Lower lobe of right lung (tissue), 2 donors: ENCODE results near the gene METTL14. TPM values are rescaled to one million over a fixed set of nuclear protein-coding genes. Genes with fewer than 3 reads are reported as not detected.

Source experiments
- ATAC-seq, 2 donors: fragments of 200-7000 bp; cut with Tn5 transposase; one replicate each; pipeline ENCODE4 v1.9.1; 2020 to 2022; ENCODE audit warnings: mild to moderate bottlenecking in 2 of 2, moderate library complexity in 2 of 2
- DNase-seq: peaks from one replicate; pipeline ENCODE4 v3.0.0-alpha.2; 2020
- H3K27ac ChIP-seq: fragments of 200-600 bp; one replicate; pipeline ENCODE4 v1.8.0; 2022
- H3K27me3 ChIP-seq: fragments of 200-600 bp; one replicate; pipeline ENCODE4 v1.8.0; 2022; ENCODE audit warnings: low read depth
- H3K36me3 ChIP-seq: fragments of 200-600 bp; one replicate; pipeline ENCODE4 v1.8.0; 2022; ENCODE audit warnings: mild to moderate bottlenecking
- H3K4me1 ChIP-seq: fragments of 200-600 bp; one replicate; pipeline ENCODE4 v1.8.0; 2022
- H3K4me3 ChIP-seq: fragments of 200-600 bp; one replicate; pipeline ENCODE4 v1.8.0; 2022; ENCODE audit warnings: mild to moderate bottlenecking
- H3K9me3 ChIP-seq: fragments of 200-600 bp; one replicate; pipeline ENCODE4 v1.8.0; 2022
- CTCF ChIP-seq: fragments of 200-600 bp; IDR thresholded peaks from one replicate; pipeline ENCODE4 v1.8.0; 2022; ENCODE audit warnings: antibody characterized with exemption, mild to moderate bottlenecking
- intact Hi-C: fragments of 100-400 bp; cut with DNase I; formaldehyde crosslinking; loops from one replicate; pipeline ENCODE4 v1.11.0; 2022
- total RNA-seq: library from RNA; stranded (reverse); fragmentation: NEBNext Ultra II Directional; extraction: Animal tissue kit (Norgen Biotek cat#: 25700); gene quantifications from one replicate; pipeline ENCODE4 v1.2.1, GENCODE V29; 2021
- donor health status: DM: no; HTN: yes; CAD: no; lungs with severe emphysema.

Gene METTL14
- total RNA-seq, 1 donor from 2014 or later = 48.7 TPM

DNA sequence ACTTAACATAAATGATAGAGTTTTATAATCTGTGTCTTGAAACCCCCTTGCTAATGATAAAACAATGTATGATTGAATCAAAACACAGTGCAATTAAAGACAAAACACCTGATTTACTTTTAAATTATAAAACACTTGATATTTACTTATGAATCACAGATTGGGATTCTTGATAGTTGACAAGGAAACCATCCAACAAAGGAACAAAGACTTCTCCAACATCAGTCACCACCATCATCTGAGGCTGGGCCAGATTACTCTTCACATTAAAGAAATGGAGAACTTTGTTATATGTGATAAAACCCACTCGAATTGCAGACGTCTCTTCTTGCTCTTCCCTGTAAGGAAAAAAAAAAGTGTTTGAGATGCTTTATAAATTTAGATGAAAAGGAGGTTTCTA lies 67.4 kb downstream of the METTL14 start:
- Histone ChIP-seq H3K4me1 (peaks cover 7% of the 10 kb centered on the region), H3K36me3 (peaks cover 53% of the 10 kb centered on the region), H3K9me3 (no peaks in the 10 kb centered on the region), H3K27ac (no peak overlapping the region), H3K4me3 (no peak overlapping the region), H3K27me3 (no peaks in the 10 kb centered on the region)
- DNase-seq (no peak), ATAC-seq (no peak)
- TF ChIP-seq CTCF = no peak
- intact Hi-C loops = no loop called here

DNA sequence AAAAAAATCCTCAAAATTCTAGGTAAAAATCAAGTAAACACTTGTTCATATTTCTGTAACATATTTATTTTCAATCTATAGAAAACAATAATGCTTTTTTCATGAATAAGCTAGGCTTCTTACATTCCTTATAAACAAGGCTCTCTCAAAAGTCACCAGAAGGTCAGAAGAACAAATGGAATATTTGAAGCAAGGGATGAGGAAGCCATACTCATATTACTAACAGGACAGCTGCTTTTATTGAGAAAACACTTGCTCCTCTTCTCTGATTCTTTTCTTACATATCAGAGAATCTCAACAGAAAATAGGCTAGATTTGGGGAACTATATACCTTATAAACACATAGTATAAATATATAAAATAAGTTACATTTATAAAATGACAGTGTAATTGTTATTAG lies 67.9 kb downstream of the METTL14 start:
- intact Hi-C loops = no loop called here
- ATAC-seq (no peak), DNase-seq (no peak)
- TF ChIP-seq CTCF = no peak
- H3K4me1 ChIP-seq = peaks cover 9% of the 10 kb centered on the region
- no peak overlapping the region for H3K4me3 ChIP-seq
- no peaks in the 10 kb centered on the region for H3K9me3 ChIP-seq
- no peak overlapping the region for H3K27ac ChIP-seq
- H3K36me3 ChIP-seq = peaks cover 55% of the 10 kb centered on the region
- no peaks in the 10 kb centered on the region for H3K27me3 ChIP-seq

DNA sequence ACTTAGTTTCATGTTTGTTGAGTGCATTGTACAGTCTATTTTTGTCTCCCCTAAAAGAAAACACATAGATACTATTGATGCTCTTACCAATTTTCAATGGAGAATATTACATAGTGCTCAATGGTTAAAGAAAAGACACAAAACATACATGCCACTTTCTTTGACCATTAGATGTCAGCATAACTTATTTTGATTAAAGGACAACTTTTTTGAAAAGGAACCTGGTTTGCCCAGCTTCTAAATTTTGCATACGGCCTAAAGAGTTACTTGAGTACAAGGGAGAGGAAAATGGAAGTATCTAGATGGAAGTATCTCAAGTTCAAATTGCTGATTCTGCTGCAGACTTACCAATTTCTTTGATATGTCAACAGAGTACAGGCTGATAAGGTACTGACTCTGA lies 68.5 kb downstream of the METTL14 start:
- DNase-seq (no peak), ATAC-seq (no peak)
- Histone ChIP-seq H3K36me3 (peaks cover 52% of the 10 kb centered on the region), H3K9me3 (no peaks in the 10 kb centered on the region), H3K4me1 (peaks cover 9% of the 10 kb centered on the region), H3K27ac (no peak overlapping the region), H3K4me3 (no peak overlapping the region), H3K27me3 (no peaks in the 10 kb centered on the region)
- no peak for TF ChIP-seq CTCF
- intact Hi-C loops = no loop called here

DNA sequence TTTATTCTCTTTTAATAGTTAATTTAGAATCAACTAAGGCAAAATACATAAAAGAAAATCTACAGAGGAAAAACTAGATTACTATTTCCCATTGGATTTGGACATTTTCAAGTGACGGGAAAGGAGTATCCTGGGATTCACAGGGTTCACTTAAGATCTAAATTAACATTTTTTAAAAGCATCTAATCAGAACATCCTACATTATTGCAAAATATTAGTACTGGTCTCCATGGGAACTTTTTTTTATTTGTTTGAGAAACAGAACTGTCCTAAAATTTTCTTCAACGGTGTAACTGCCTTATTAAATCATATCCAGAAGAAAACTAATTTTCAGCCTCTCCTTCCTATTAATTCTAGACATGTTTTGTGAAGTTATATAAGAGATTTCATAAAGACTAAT lies 69.7 kb downstream of the METTL14 start:
- DNase-seq = no peak
- intact Hi-C loops = no loop called here
- no peak for ATAC-seq
- peaks cover 41% of the 10 kb centered on the region for H3K36me3 ChIP-seq
- H3K9me3 ChIP-seq = no peaks in the 10 kb centered on the region
- peak overlapping the region; percentile 28 for H3K27ac ChIP-seq
- H3K27me3 ChIP-seq = no peaks in the 10 kb centered on the region
- H3K4me1 ChIP-seq = peaks cover 21% of the 10 kb centered on the region
- no peak overlapping the region for H3K4me3 ChIP-seq
- TF ChIP-seq CTCF = no peak

DNA sequence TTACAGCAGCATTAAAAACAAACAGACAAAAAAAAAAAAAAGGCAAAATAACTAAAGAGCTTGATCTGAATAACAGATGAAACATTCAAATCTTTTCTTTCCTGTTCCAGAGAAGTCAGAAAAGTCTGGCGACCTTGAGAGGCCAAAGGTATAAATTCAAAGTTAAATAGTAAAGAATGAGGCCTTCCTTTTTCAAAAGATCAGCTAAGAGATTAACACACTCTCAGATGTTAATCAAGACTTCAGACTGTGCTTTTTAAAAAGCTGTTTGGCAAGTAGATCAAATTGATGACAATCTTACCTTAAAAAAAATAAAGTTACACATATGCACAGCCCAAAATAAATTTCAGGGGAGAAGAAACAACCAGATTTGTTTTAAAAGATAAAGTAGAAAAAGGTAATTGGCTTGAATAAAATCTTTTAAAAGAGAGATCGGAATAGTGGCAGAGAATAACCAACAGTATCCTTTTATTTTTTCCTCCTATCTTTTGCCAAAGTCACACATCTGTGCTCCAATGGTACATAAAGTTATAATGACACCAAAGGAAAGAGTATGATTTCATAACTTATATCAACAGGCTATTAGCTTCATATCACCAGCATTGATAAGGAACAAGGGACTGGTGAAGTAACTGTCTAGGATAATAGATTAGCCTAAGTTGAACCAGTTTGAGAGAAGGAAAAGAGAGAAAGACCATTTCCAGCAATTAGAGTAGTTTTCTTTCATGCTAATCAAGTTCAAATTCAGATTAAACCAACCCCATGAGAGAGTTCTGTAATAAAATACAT lies 70.4 kb downstream of the METTL14 start:
- DNase-seq (no peak), ATAC-seq (no peak)
- Histone ChIP-seq H3K36me3 (peaks cover 33% of the 10 kb centered on the region), H3K4me1 (peaks cover 21% of the 10 kb centered on the region), H3K4me3 (no peak overlapping the region), H3K27me3 (no peaks in the 10 kb centered on the region), H3K9me3 (no peaks in the 10 kb centered on the region), H3K27ac (peak overlapping the region; percentile 18)
- TF ChIP-seq CTCF = no peak
- intact Hi-C loops = no loop called here
